ENCODE results near the gene ABCA3. TPM values are rescaled to one million over a fixed set of nuclear protein-coding genes. Genes with fewer than 3 reads are reported as not detected.
"Not testable (repeated sequence)": the region's sequence is repeated elsewhere in the genome, so short reads cannot be mapped to it uniquely, and the experiment has no call there.

The ABCA3 gene
- total RNA-seq, 2 donors from 2014 or later, result 8.3 to 10.5 TPM

- no peak for DNase-seq
- no peak for ATAC-seq
- H3K4me3 Mint-ChIP-seq, result no peak overlapping the region
- no peaks in the 10 kb centered on the region for H3K27me3 Mint-ChIP-seq
- no peaks in the 10 kb centered on the region for H3K36me3 Mint-ChIP-seq (ENCODE audit: low read depth)
- no peak overlapping the region for H3K27ac Mint-ChIP-seq
- H3K4me1 Mint-ChIP-seq, result no peaks in the 10 kb centered on the region
- no peaks in the 10 kb centered on the region for H3K9me3 ChIP-seq (ENCODE audit: control insufficient read depth, low read length, poor library complexity, severe bottlenecking)
Observed at GRCh38 chr16:2277466-2278271, 62.9 kb downstream of the ABCA3 start.

GRCh38 chr16:2276368-2277195 is 63.9 kb downstream of the ABCA3 start:
- H3K4me1 Mint-ChIP-seq, result no peaks in the 10 kb centered on the region
- ATAC-seq, result no peak
- no peak overlapping the region for H3K27ac Mint-ChIP-seq
- no peaks in the 10 kb centered on the region for H3K36me3 Mint-ChIP-seq (ENCODE audit: low read depth)
- no peaks in the 10 kb centered on the region for H3K27me3 Mint-ChIP-seq
- H3K4me3 Mint-ChIP-seq, result no peak overlapping the region
- no peaks in the 10 kb centered on the region for H3K9me3 ChIP-seq (ENCODE audit: control insufficient read depth, low read length, poor library complexity, severe bottlenecking)
- no peak for DNase-seq

- ATAC-seq, result no peak
- H3K4me1 Mint-ChIP-seq, result no peaks in the 10 kb centered on the region
- no peak overlapping the region for H3K4me3 Mint-ChIP-seq
Observed at GRCh38 chr16:2275476-2276367, 64.8 kb downstream of the ABCA3 start.

DNA sequence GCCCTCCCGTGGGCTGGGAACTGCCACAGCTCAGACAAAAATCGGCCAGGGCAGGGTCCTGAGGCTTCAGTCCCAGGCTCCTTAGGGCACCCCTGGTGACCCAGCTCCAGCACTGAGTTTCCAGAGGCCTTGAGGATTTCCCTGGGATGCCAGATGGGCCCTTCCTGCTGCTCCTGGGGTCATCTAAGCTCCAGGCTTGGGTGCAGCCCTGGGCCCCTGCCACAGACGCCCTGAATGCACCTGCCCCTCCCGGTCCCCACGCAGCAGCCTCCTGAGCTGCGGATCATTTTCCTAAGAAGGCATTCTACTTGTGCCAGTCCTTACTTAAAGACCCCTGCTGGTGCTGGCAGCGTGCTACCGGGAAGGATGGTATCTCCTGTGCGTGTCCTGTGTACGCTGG is 66.6 kb downstream of the ABCA3 start:
- no peak overlapping the region for H3K4me3 Mint-ChIP-seq
- peak overlapping the region; percentile 79 for H3K27ac Mint-ChIP-seq
- H3K27me3 Mint-ChIP-seq, result no peaks in the 10 kb centered on the region
- H3K9me3 ChIP-seq (ENCODE audit: control insufficient read depth, low read length, poor library complexity, severe bottlenecking), result no peaks in the 10 kb centered on the region
- DNase-seq (no peak), ATAC-seq (no peak)
- H3K36me3 Mint-ChIP-seq (ENCODE audit: low read depth), result no peaks in the 10 kb centered on the region
- peaks cover 9% of the 10 kb centered on the region for H3K4me1 Mint-ChIP-seq

More at GRCh38 chr16:2275476-2276367, 64.8 kb downstream of the ABCA3 start:
- Mint-ChIP-seq H3K36me3 (ENCODE audit: low read depth) (no peaks in the 10 kb centered on the region), H3K27me3 (no peaks in the 10 kb centered on the region), H3K27ac (no peak overlapping the region)
- H3K9me3 ChIP-seq (ENCODE audit: control insufficient read depth, low read length, poor library complexity, severe bottlenecking), result no peaks in the 10 kb centered on the region
- no peak for DNase-seq

DNA sequence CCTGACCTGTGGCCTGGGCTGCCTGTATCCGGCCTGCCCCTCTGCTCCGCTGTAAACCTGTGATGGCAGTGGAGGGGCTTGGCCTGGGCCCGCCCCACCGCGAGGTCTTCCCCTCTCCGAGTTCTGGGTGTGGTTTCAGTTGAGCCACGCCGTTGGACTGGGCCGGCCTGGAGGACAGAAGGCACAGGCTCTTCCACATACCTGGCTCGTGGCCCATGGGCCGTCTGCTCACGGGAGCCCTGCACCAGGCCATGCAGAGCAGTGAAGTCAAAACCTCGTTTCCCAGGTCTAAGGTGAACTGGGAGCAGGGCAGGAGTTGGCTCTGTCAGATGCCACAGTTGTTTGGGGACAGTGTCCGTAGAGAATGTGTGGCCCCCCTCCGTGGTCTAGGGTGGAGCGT is 67.0 kb downstream of the ABCA3 start:
- H3K27ac Mint-ChIP-seq, result peak overlapping the region; percentile 79
- H3K4me1 Mint-ChIP-seq, result peaks cover 9% of the 10 kb centered on the region
- DNase-seq (no peak), ATAC-seq (no peak)
- H3K27me3 Mint-ChIP-seq, result no peaks in the 10 kb centered on the region
- no peaks in the 10 kb centered on the region for H3K9me3 ChIP-seq (ENCODE audit: control insufficient read depth, low read length, poor library complexity, severe bottlenecking)
- no peaks in the 10 kb centered on the region for H3K36me3 Mint-ChIP-seq (ENCODE audit: low read depth)
- no peak overlapping the region for H3K4me3 Mint-ChIP-seq

GRCh38 chr16:2271848-2272461 is 68.6 kb downstream of the ABCA3 start:
- Mint-ChIP-seq H3K4me3 (no peak overlapping the region), H3K36me3 (ENCODE audit: low read depth) (no peaks in the 10 kb centered on the region), H3K27ac (no peak overlapping the region), H3K27me3 (no peaks in the 10 kb centered on the region), H3K4me1 (peaks cover 14% of the 10 kb centered on the region)
- no peak for ATAC-seq
- no peak for DNase-seq
- no peaks in the 10 kb centered on the region for H3K9me3 ChIP-seq (ENCODE audit: control insufficient read depth, low read length, poor library complexity, severe bottlenecking)

- peaks cover 21% of the 10 kb centered on the region for H3K4me1 Mint-ChIP-seq
- DNase-seq (no peak), ATAC-seq (no peak)
- no peaks in the 10 kb centered on the region for H3K9me3 ChIP-seq (ENCODE audit: control insufficient read depth, low read length, poor library complexity, severe bottlenecking)
- H3K27me3 Mint-ChIP-seq, result no peaks in the 10 kb centered on the region
- peak overlapping the region; percentile 25 for H3K4me3 Mint-ChIP-seq
- H3K27ac Mint-ChIP-seq, result no peak overlapping the region
- H3K36me3 Mint-ChIP-seq (ENCODE audit: low read depth), result no peaks in the 10 kb centered on the region
Observed at GRCh38 chr16:2270588-2271470, 69.7 kb downstream of the ABCA3 start.

DNA sequence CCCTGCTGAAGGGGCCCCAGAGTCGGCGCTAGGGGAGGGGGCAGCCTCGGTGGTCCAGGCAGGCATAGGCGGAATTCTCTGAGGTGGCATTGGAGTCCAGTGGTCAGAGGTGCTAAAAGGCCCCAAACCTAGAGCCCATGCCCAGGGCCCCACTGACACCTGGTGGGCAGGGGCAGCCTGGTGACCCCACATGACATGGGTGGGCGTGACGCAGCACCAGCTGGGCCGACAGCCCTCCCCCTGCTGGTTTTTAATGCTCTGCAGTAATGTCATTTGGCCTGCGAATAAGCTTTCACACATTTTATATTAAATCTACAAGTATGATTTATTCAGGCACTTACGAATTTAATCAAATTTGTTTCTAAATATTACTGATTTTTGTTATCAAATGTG is 70.5 kb downstream of the ABCA3 start:
- H3K36me3 Mint-ChIP-seq (ENCODE audit: low read depth), result no peaks in the 10 kb centered on the region
- H3K9me3 ChIP-seq (ENCODE audit: control insufficient read depth, low read length, poor library complexity, severe bottlenecking), result no peaks in the 10 kb centered on the region
- H3K4me3 Mint-ChIP-seq, result no peak overlapping the region
- H3K27ac Mint-ChIP-seq, result no peak overlapping the region
- peaks cover 26% of the 10 kb centered on the region for H3K4me1 Mint-ChIP-seq
- no peaks in the 10 kb centered on the region for H3K27me3 Mint-ChIP-seq
- no peak for DNase-seq
- no peak for ATAC-seq

DNA sequence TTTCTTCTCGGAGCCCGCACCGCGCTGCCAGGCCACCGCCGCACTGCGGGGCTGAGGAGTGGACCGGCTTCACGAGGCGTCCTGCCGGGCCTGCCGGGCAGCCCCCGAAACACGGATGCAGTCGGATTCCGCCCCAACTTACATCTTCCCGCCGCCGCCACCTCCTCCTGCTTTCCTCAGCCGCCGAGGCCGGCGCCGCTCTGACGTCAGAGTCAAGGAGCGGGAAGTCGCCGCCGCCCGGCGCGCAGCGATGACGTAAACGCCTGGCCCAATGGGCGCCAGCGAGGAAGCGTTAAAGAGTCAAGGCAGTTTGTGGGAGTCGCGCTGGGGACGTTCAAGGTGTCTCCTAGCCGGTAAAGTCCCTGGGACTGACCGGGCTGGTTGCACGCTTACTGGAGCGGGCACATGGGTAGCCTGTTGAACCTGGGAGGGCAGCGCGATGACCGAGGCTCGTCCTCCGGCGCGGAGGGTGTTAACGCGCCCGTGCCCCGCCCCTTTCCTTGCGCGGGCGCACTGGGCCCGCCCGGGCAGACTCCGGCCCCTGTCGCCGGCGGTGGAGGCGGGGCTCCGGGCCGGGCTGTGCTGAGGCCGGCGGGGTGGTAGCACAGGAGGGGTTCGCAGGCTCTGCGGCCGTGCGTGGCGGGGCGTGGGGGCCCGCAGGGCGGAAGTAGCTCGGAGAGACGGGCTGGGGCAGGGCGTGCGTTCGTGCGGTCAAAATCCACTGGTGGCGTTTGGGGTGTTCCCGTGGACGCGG is 72.4 kb downstream of the ABCA3 start, which contains the start of gene RNPS1:
Gene RNPS1, minus strand, starts transcription at position 214 of the 754 bp plus-strand sequence. CDS start 3,483 bp downstream, outside the sequence.
- H3K36me3 Mint-ChIP-seq (ENCODE audit: low read depth), result no peaks in the 10 kb centered on the region
- no peaks in the 10 kb centered on the region for H3K9me3 ChIP-seq (ENCODE audit: control insufficient read depth, low read length, poor library complexity, severe bottlenecking)
- peak within 1 kb of the TSS; percentile 97 for H3K4me3 Mint-ChIP-seq
- no peaks in the 10 kb centered on the region for H3K27me3 Mint-ChIP-seq
- ATAC-seq (peak; percentile 88), DNase-seq (peak; percentile 89 to 95 (median 93))
- H3K27ac Mint-ChIP-seq, result peak within 1 kb of the TSS; percentile 94
- H3K4me1 Mint-ChIP-seq, result peaks cover 33% of the 10 kb centered on the region

DNA sequence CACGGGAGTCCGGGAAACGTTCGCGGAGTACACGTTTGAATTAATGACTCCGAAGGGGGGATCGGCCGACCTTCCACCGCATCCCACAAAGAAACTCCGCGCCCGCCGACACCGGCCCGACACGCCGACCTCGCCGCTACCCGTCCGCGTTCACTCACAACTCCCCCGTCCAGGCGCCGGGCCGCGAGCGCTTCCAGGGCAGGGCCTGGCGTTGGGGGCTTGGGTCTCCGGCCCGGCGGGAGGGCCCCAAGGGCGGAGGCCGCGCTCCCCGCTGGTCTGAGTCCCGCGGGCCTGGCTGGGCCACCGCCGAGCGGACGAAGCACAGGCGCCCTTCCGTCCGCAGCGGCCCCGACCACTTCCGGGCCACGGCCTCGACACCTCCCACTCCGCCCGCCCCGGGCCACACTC is 73.0 kb downstream of the ABCA3 start:
- Mint-ChIP-seq H3K27ac (peak overlapping the region; percentile 94), H3K4me3 (peak overlapping the region; percentile 97), H3K4me1 (peaks cover 38% of the 10 kb centered on the region)
- H3K9me3 ChIP-seq (ENCODE audit: control insufficient read depth, low read length, poor library complexity, severe bottlenecking); H3K36me3 Mint-ChIP-seq (ENCODE audit: low read depth); H3K27me3 Mint-ChIP-seq; DNase-seq: not testable (repeated sequence)
- peak; percentile 52 for ATAC-seq

- Mint-ChIP-seq H3K4me3 (peak overlapping the region; percentile 97), H3K4me1 (peaks cover 38% of the 10 kb centered on the region), H3K27ac (peak overlapping the region; percentile 94)
- not testable (repeated sequence) for ATAC-seq; H3K9me3 ChIP-seq (ENCODE audit: control insufficient read depth, low read length, poor library complexity, severe bottlenecking); H3K27me3 Mint-ChIP-seq; DNase-seq; H3K36me3 Mint-ChIP-seq (ENCODE audit: low read depth)
Observed at GRCh38 chr16:2266887-2267286, 73.6 kb downstream of the ABCA3 start.
